Natural killer cell (primary cell): ENCODE measurements around the gene PRUNE2. TPM values are rescaled to one million over a fixed set of nuclear protein-coding genes. Genes with fewer than 3 reads are reported as not detected.

Source experiments
- ATAC-seq, 3 donors: fragments of 150-1000 bp in 2 of 3; fragments of 200-7000 bp in 1 of 3; cut with Tn5 transposase; 1 replicate in 1 of 3; 2 replicates in 2 of 3; pipeline ENCODE4 v1.10.0; 2021; ENCODE audit warnings: mild to moderate bottlenecking in 2 of 3, moderate library complexity in 2 of 3
- DNase-seq, 2 donors: peaks; one replicate each; pipeline versions ENCODE4 v3.0.0 to v3.0.0-alpha.2; 2013 to 2021; ENCODE audit warnings: mixed read lengths in 1 of 2
- H3K27ac ChIP-seq: one replicate; pipeline ENCODE4 v1.5.1; 2013; ENCODE audit warnings: mild to moderate bottlenecking, low read length
- H3K27me3 ChIP-seq: one replicate; pipeline ENCODE4 v1.6.1; 2013; ENCODE audit warnings: low read length; ENCODE audit not compliant: control insufficient read depth, insufficient read depth
- H3K36me3 ChIP-seq: one replicate; pipeline ENCODE4 v1.6.1; 2013; ENCODE audit warnings: low read length; ENCODE audit not compliant: control insufficient read depth, insufficient read depth
- H3K4me1 ChIP-seq: one replicate; pipeline ENCODE4 v1.6.1; 2013; ENCODE audit warnings: low read length; ENCODE audit not compliant: control insufficient read depth, insufficient read depth
- H3K4me3 ChIP-seq: one replicate; pipeline ENCODE4 v1.5.1; 2013; ENCODE audit warnings: low read length
- H3K9me3 ChIP-seq: one replicate; pipeline ENCODE4 v1.6.1; 2013; ENCODE audit warnings: low read length; ENCODE audit not compliant: control insufficient read depth, insufficient read depth
- H3K27ac Mint-ChIP-seq, 2 donors: one replicate each; pipeline ENCODE4 v1.8.0; 2022; ENCODE audit warnings: mild to moderate bottlenecking in 2 of 2, mixed read lengths in 2 of 2, moderate library complexity in 1 of 2
- H3K27me3 Mint-ChIP-seq, 2 donors: one replicate each; pipeline ENCODE4 v1.8.0; 2022; ENCODE audit warnings: low read depth in 2 of 2, mixed read lengths in 2 of 2
- H3K36me3 Mint-ChIP-seq: one replicate; pipeline ENCODE4 v1.8.0; 2022; ENCODE audit warnings: mixed read lengths
- H3K4me1 Mint-ChIP-seq, 2 donors: one replicate each; pipeline ENCODE4 v1.8.0; 2022; ENCODE audit warnings: mixed read lengths in 2 of 2
- H3K4me3 Mint-ChIP-seq: one replicate; pipeline ENCODE4 v1.8.0; 2022; ENCODE audit warnings: mild to moderate bottlenecking, moderate library complexity, mixed read lengths
- H3K9me3 Mint-ChIP-seq, 2 donors: one replicate each; pipeline ENCODE4 v1.8.0; 2022; ENCODE audit warnings: mixed read lengths in 2 of 2
- WGBS: methylation state at CpG from one replicate; pipeline ENCODE4 v1.1.7; 2013; ENCODE audit warnings: missing lambda C conversion rate; ENCODE audit not compliant: insufficient coverage; 5-methylcytosine and 5-hydroxymethylcytosine counted together
- intact Hi-C: fragments of 100-400 bp; cut with micrococcal nuclease; formaldehyde crosslinking; loops from one replicate; pipeline ENCODE4 v1.14.2; 2022
- total RNA-seq, 4 donors: library from RNA; stranded (reverse); fragments of 120-200 nt in 1 of 4; gene quantifications; one replicate each; pipeline versions ENCODE4 v1.2.3 to v1.2.4, GENCODE V29; 2013 to 2022
- TF ChIP-seq, protein P1 (sequence below): fragments of 200-600 bp; IDR thresholded peaks from one replicate; pipeline ENCODE4 v1.8.0; 2022; ENCODE audit warnings: antibody characterized with exemption

PRUNE2 gene
- total RNA-seq, 3 donors from 2014 or later (not counting 1 experiment from before 2014, with no cell fraction given), result 0.43 to 0.45 TPM; not detected in 1

DNA sequence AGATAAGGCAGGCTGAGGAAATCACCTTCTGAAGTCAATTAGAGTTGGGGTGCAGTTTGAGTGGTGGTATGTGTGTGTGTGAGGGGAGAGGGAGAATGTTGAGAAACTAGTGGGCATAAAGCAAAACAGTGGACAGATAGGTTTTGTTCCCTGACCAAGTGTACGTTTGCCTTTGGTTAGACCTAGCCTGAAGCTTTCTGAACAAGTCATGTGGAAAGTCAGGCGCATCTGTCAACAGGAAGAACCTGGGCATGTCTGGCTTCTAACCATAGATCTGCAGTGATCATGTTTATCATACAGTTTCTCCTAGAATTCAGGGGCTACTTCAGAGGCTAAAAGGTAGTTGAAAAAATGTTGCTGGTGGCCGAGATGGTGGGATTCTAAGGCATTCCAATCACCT, 284.9 kb downstream of the PRUNE2 start:
- TF ChIP-seq, protein P1, sequence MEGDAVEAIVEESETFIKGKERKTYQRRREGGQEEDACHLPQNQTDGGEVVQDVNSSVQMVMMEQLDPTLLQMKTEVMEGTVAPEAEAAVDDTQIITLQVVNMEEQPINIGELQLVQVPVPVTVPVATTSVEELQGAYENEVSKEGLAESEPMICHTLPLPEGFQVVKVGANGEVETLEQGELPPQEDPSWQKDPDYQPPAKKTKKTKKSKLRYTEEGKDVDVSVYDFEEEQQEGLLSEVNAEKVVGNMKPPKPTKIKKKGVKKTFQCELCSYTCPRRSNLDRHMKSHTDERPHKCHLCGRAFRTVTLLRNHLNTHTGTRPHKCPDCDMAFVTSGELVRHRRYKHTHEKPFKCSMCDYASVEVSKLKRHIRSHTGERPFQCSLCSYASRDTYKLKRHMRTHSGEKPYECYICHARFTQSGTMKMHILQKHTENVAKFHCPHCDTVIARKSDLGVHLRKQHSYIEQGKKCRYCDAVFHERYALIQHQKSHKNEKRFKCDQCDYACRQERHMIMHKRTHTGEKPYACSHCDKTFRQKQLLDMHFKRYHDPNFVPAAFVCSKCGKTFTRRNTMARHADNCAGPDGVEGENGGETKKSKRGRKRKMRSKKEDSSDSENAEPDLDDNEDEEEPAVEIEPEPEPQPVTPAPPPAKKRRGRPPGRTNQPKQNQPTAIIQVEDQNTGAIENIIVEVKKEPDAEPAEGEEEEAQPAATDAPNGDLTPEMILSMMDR, result no peak
- H3K36me3 ChIP-seq, result no peaks in the 10 kb centered on the region
- H3K27me3 ChIP-seq, result no peaks in the 10 kb centered on the region
- peaks cover under 1 to 2% of the 10 kb centered on the region in 2 donors for H3K4me1 Mint-ChIP-seq
- ATAC-seq (no peak), DNase-seq (no peak)
- no peaks in the 10 kb centered on the region for H3K4me1 ChIP-seq
- no peaks in the 10 kb centered on the region for H3K9me3 ChIP-seq
- H3K9me3 Mint-ChIP-seq, result no peaks in the 10 kb centered on the region
- H3K27me3 Mint-ChIP-seq, result peaks cover 0 to 5% of the 10 kb centered on the region in 2 donors
- no peak overlapping the region for H3K4me3 Mint-ChIP-seq
- no peak overlapping the region for H3K4me3 ChIP-seq
- 51% methylated on average over 2 of the region's 3 CpGs for WGBS
- no peaks in the 10 kb centered on the region for H3K36me3 Mint-ChIP-seq
- H3K27ac ChIP-seq, result no peak overlapping the region
- no peak overlapping the region for H3K27ac Mint-ChIP-seq
- intact Hi-C loops, result no loop called here

DNA sequence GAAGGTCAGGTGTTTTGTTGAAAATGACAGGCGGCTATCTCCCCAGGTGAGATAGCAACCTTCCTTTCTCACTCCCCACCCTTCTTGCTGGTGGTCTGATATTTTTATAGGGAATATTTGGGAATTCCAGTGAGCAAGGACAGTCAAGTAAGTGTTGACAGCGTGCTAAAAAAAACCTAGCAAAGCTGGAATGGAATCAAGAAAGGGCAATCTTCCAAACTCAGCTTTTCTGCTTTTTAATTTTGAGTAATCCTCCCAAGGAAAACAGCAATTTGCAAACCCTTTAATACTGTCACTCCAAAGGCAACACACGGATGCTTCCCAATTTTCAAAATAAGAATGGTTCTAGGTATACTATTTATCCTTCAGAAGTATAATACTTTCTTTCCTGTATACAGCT, 285.3 kb downstream of the PRUNE2 start:
- Mint-ChIP-seq H3K9me3 (no peaks in the 10 kb centered on the region), H3K4me3 (no peak overlapping the region), H3K27ac (no peak overlapping the region), H3K36me3 (no peaks in the 10 kb centered on the region), H3K27me3 (peaks cover 0 to 5% of the 10 kb centered on the region in 2 donors), H3K4me1 (peaks cover 4 to 6% of the 10 kb centered on the region in 2 donors)
- no peak for ATAC-seq
- WGBS, result 90% methylated on average over 1 of the region's 3 CpGs
- intact Hi-C loops, result no loop called here
- H3K27ac ChIP-seq, result no peak overlapping the region
- H3K4me1 ChIP-seq, result peaks cover 3% of the 10 kb centered on the region
- TF ChIP-seq, protein P1, result no peak
- no peak for DNase-seq
- H3K9me3 ChIP-seq, result no peaks in the 10 kb centered on the region
- H3K27me3 ChIP-seq, result no peaks in the 10 kb centered on the region
- H3K4me3 ChIP-seq, result no peak overlapping the region
- H3K36me3 ChIP-seq, result no peaks in the 10 kb centered on the region

DNA sequence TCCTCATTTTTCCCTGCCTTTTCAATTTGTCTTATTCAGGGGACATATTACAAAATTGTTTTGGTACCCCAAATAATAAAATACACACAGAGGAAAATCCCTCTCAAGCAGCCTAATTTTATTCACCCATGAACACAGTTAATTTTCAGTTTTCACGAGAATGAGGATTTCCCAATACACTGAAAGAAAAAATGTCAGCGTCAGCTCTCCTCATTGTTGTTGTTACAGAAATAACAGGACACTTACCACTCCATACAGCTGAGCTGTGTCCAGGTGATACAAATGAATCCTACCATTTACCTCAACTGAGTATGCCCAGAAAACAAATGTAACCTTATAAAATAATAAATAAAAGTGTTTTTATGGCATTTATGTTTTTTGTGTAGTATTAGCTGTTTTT, 286.3 kb downstream of the PRUNE2 start:
- peaks cover 8% of the 10 kb centered on the region for H3K4me1 ChIP-seq
- ATAC-seq (no peak), DNase-seq (no peak)
- no peaks in the 10 kb centered on the region for H3K27me3 ChIP-seq
- H3K27me3 Mint-ChIP-seq, result peaks cover 0 to 5% of the 10 kb centered on the region in 2 donors
- no peak overlapping the region for H3K27ac ChIP-seq
- H3K36me3 ChIP-seq, result no peaks in the 10 kb centered on the region
- H3K4me3 Mint-ChIP-seq, result no peak overlapping the region
- TF ChIP-seq, protein P1, result no peak
- no peak overlapping the region for H3K27ac Mint-ChIP-seq
- H3K4me1 Mint-ChIP-seq, result peaks cover 14 to 15% of the 10 kb centered on the region in 2 donors
- WGBS, result 58% methylated on average over 2 of the region's 2 CpGs
- no peaks in the 10 kb centered on the region for H3K9me3 ChIP-seq
- intact Hi-C loops, result no loop called here
- H3K36me3 Mint-ChIP-seq, result no peaks in the 10 kb centered on the region
- H3K9me3 Mint-ChIP-seq, result no peaks in the 10 kb centered on the region
- no peak overlapping the region for H3K4me3 ChIP-seq

DNA sequence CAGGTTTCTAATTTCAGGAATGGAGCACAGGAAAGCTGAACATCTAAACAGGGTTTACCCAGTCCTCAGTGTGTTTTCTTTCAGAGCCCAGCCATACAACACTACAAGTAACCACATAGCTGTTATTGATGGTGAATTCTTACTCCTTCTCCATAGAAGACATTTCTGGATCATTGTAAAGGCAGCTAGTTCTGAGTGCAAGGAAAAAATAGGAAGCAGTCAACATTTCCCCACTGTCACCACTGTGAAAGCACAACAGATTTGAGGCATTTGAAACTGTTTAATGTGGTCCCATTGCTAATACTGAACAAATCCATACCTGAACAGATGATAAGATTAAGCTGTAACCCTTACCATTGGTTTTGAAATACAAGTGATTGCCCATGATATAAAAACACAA, 286.7 kb downstream of the PRUNE2 start:
- DNase-seq, result no peak
- Histone ChIP-seq H3K36me3 (no peaks in the 10 kb centered on the region), H3K9me3 (no peaks in the 10 kb centered on the region), H3K4me1 (peaks cover 8% of the 10 kb centered on the region), H3K27ac (no peak overlapping the region), H3K27me3 (no peaks in the 10 kb centered on the region), H3K4me3 (no peak overlapping the region)
- peaks cover 18% of the 10 kb centered on the region in 2 donors for H3K4me1 Mint-ChIP-seq
- ATAC-seq, result no peak
- no peaks in the 10 kb centered on the region for H3K36me3 Mint-ChIP-seq
- TF ChIP-seq, protein P1, result no peak
- H3K4me3 Mint-ChIP-seq, result no peak overlapping the region
- intact Hi-C loops, result no loop called here
- H3K27me3 Mint-ChIP-seq, result peaks cover 0 to 5% of the 10 kb centered on the region in 2 donors
- H3K9me3 Mint-ChIP-seq, result no peaks in the 10 kb centered on the region
- no peak overlapping the region for H3K27ac Mint-ChIP-seq
